Renal pelvis (tissue), 4 donors: Measurements from ENCODE around the gene LRRC8D. TPM values are rescaled to one million over a fixed set of nuclear protein-coding genes. Genes with fewer than 3 reads are reported as not detected.
"Not testable (repeated sequence)": the region's sequence is repeated elsewhere in the genome, so short reads cannot be mapped to it uniquely, and the experiment has no call there.

Experiments used
- DNase-seq: peaks from one replicate; pipeline ENCODE4 v3.0.0-alpha.2; 2013
- polyA plus RNA-seq, 3 donors: library from polyadenylated mRNA; unstranded; fragments of 120-200 nt; gene quantifications; one replicate each; pipeline ENCODE4 v1.2.1, GENCODE V29; 2013; ENCODE audit not compliant: insufficient read length in 3 of 3

The LRRC8D gene
- polyA plus RNA-seq, 3 donors: 33.8 to 41.8 (median 34.1) TPM

DNA sequence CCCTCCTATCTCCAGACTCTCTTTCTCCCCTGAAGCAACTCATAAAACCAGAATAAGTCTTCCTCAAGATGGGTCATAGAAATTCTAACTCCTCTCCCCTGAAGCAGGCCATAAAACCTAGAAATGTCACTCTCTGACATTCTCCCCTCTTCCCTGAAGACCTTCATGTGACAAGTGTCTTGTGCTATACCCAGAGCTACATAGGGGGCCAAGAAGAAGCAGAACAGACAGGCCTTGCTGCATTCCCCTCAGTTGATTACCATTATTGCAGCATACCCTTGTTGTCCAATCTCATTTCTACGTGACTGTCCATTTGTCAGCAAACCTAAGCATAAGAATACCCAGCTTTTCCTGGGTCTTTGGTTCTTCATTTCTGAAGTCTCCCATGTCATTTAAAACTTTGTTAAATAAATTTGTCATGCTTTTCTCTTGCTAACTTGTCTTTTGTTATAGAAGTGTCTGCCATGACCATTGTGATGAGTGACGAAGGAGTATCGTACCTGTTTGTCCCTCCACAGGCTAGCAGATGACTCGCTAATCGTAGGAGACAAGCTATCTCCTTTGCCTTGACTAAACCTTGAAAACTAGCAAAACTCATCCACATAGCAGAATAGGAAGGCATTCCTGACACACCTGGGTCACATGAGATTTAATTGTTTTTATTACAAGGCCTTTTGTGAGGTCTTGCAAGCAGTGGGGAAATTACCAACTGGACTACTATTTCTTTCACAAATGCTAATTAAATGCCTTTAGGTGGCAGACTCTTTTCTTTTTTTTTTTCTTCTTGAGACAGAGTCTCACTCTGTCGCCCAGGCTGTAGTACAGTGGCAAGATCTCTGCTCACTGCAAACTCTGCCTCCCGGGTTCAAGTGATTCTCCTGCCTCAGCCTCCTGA lies 134.7 kb downstream of the LRRC8D start:
- DNase-seq: no peak

DNA sequence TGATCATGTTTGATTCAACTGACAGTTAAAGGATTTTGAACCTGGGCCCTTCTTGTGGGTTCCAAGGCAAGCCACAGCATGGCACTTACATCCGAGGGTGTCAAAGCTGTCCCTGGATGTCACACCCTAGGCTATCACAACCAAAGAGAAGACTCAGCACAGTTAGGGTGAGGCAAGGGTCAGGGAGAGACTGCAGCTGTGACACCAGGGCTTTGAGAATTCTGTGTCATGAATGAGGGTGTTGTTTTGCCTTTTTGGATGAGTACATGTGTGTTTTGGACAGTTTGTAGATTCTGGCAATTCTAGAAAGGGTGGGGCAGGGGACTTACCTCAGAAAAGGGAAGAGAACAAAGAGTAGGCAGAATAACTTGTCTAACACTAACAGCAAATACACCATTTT lies 136.3 kb downstream of the LRRC8D start:
- no peak for DNase-seq

DNA sequence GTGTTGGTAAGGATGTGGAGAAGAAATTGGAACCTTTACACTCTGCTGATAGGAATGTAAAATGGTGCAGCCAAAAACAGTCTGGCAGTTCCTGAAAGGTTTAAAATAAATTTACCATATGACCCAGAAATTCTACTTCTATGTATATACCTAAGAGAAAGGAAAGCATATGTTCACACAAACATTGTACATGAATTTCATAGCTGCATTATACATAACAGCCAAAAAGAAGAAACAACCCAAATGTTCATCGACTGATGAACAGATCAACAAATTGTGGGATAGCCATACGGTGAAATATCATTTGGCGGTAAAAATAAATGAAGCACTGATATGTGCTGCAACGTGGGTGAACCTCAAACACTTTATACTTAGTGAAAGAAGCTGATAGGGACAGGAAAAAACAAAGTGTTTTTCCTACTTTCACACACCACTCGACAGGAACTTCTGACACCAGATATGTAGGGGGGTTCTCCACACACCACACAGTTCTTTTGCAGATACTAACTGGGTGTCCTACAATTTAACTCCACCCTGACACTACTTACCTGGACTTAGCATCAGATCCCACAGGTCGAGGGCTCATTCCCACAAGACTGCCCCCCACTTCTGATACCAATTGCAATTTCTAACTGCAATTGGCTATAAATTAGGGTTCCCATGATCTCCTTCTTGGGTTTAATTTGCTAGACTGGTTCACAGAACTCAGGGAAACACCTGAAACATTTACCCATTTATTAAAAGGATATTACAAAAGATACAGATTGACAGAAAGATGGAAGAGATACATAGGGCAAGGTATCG lies 138.2 kb downstream of the LRRC8D start:
- DNase-seq: no peak

DNA sequence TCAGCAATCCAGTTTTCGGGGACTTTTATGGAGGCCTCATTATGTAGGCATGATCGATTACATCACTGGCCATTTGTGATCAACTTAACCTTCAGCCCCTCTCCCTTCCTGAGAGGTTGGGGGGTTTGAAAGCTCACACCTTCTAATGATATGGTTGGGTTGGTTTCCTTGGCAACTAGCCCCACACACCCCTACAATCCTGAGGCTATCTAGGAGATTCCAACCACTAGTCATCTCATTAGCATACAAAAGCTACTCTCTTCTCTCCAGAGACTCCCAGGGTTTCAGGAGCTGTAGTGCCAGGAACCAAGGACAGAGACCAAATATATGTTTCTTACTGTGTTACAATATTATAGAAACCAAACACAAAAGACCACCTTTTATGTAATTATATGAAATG lies 138.9 kb downstream of the LRRC8D start:
- no peak for DNase-seq

DNA sequence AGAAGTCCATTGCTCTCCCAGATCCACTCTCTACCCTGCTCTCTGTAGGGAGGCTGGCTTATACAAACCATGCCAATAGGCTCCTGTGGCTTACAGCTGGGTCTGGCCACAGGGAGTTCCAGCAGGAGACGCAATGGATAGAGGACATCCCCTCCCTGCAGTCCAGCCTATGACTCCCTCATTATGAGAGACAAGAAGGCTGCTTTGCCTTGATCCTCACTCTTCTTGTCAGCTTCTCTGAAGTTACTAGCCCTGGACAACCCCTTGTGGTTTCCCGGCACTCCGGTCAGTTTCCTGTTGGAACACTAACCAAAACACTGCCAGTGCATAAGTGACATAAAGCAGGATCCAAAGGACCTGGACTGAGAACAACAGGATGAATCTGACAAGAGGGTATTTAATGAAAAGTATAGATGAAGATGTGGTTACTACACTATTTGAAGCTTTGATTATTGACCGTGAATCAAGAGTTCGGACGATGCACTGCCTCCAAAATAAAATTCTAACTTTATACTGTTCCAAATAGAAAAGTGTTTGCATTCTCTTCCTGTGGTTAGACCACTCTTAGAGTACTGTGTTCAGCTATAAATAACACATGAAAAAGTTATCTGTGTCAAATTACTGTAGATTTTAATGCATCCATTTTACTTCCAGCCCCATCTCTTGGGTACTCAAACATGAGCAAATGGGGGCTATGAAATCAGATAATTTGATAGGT lies 141.4 kb downstream of the LRRC8D start:
- no peak for DNase-seq

DNA sequence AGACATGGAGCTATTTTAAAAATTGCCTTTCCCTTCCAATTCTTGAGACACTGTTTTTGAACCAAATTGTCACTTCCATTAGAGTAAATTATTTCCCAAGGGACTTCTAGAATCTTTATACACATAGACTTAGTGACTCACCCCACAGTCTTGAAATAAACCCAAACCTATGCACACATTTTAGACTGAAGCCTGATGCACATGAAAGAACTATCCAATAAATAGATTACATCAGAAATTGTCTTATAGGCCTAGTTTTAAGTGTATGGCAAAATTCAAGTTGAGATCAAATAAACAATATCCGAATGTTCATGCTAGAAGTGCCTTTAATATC lies 141.9 kb downstream of the LRRC8D start:
- DNase-seq: no peak

DNA sequence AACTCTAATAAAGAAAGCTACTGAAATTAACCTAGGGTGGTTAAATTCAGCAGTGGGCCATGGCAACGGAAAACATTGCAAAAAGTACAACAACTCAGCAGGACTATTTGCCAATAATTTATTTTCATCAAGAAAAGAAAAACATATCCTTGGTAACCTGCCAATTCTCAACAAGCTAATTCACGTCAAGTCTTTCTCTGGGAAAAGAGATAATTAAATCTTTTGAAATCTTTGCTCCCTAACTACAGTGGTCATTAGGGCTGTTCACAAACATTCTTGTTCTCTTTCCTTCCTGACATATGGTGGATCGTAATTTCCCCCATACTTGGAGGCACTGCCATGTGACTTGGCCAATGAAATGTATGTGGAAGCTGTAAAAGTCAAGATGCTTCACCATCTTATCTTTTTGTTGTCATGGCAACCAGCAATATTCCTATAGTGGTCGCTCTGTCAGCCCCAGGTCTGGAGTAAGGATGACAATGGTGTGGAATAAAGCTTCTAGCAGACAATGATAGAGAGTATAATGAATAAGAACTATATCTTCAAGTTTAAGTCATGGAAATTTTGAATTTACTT lies 144.4 kb downstream of the LRRC8D start:
- DNase-seq: no peak

DNA sequence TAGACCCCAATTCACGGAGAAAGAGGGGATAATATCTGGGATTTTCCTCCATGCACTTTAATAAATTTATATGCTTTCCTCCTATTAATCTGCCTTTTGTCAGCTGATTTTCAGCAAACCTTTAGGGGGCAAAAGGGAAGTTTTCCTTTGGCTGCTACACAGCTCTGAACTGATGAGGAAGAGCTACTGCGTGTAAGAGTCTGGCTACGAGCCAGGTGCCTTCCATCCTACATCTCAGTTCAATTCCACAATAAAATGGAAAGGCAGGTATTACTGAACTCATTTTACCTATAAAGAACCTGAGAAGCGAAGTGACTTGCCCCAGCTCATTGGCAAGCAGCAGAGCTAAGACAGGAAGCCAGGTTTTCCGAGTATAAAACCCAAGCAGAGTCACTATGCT lies 145.8 kb downstream of the LRRC8D start:
- DNase-seq: no peak

DNA sequence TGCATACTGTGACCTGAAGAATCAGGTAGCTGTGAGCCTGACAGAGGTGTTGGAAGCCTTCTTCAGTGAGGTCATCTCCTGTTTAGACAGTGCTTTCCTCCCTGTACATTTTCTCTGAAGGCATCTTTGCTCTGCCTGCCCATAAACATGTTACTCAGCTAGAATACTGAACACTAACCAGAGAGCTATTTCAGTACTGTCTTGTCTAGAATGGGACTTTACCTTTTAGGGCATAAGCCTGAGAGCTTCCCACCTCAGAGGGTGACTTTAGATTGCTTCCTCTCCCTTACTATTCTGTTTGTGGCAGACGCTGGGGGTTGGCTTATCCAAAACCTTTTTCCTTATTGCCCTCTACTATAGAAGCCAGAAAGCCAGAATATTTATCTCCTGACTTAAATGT lies 150.8 kb downstream of the LRRC8D start:
- DNase-seq: no peak

DNA sequence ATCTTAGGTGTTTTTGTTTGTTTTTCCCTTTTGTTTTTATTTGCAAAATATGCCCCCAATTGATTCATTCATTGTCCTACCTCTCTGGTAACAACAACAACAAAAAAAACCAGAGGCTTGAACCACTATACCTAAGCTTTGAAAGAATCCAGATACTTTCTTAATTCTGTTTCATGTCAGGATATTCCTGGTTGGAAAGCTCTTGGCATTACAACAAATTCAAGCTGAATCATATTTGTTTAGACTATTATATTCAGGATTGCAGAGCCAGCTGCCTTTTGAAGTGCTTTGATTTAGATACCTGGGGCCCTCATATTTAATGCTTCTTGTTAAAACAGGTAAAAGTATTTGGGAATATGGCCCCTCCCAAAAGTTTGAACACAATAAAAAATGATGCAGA lies 151.2 kb downstream of the LRRC8D start:
- no peak for DNase-seq

DNA sequence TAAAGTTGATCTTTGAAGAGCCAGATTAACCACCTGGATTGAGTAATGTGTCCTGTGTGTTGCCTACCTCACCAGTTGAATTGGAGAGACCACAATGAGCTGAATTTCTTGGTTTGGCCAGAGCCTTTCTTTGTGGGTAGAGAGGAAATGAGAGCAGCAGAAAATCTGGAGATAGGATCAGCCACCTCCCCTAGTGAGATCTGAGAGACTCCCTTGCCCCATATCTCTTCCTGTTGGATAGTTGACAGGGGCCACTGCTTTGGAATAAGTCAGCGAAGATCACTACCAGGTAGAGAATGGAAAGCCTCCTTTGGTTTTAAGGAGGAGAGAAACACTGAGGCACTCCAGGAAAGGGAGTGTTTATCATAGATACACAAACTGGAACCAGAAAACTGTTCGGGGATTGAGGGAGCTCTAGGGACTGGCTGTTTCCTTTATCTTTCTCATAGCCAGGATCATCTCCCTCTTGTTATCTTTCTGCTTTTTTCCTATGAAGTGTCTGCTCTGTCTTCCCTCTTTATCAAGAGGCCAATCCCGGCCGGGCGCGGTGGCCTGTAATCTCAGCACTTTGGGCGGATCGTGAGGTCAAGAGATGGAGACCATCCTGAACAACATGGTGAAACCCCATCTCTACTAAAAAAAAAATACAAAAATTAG lies 152.8 kb downstream of the LRRC8D start:
- DNase-seq: no peak

DNA sequence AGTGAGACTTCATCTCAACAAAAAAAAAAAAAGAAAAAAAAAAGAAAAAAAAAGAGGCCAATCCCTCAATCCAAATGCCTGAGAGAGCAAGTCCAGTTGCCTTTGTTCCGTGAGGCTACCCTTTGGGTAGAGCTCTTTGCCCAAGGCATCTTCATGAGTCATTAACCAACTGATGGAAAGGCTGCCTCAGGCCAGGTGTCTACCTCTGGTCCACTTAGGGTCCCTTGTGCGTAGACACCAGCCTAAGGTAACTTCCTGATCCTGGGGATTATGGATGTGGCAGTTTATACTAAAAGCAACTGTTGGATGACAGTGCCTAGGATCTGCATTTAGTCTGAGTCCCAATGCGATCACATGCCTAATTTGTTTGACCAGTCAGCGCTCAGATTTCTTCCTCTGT lies 153.4 kb downstream of the LRRC8D start:
- DNase-seq: no peak

DNA sequence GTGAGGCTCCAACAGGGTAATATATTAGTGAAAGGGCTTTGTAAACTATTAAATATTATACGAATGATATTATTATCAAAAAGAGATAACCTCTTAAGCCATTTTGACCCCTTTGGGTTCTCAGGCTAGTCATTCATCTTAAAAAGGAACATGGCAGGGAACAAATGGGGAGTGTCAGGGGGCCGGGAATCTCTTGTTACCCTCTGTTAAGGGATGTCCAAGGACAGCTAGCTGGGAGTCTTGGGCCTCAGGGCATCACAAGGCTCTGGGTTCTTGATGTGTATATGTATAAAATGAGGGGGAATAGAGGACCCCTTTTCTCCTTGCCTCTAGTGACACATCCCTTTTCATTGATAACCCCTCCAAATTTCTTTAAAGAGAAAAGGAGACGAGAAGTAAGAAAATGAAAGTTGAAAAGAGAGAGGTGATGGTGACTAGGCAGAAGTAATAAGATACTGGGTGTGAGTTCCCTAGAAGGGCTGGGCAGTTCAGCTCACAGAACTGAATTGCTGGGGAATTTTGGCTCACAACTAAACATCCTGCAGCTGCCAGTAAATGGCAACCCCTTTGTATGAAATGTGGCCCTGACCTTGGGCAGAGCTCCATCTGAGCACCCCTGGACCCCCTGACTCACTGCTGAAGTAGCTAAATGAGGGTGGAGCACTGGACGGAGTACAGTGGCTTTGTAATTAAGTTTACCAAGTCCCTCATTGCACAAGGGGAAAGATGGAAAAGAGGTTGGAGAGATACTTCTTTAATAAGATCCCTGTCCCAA lies 154.1 kb downstream of the LRRC8D start:
- no peak for DNase-seq

DNA sequence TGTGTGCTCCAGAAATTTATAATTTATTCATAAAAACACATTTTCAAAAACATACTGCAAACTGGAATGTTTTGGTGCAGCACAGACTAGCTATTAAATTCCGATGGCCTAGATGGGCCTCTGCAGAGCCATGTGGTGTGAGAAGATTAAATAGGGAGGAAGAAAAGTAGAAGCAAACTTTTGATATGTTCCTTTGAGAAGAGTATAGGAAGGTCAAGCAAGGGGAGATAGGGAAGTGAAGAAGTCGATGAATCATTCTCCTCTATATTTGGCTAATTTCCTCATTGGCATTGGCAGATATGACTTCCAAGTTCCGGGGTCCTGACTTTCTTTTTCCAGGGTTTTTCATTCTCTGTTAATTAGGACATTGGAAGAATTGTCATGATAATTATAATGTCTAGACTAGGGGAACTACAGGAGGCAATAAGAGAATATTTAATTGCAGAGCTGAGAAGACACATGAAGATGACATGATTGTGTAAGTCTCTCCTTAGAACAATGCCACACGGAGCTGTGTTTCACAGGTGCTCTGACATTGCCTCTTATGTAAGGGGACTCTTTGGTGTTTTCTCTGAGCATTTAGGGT lies 154.8 kb downstream of the LRRC8D start:
- no peak for DNase-seq

DNA sequence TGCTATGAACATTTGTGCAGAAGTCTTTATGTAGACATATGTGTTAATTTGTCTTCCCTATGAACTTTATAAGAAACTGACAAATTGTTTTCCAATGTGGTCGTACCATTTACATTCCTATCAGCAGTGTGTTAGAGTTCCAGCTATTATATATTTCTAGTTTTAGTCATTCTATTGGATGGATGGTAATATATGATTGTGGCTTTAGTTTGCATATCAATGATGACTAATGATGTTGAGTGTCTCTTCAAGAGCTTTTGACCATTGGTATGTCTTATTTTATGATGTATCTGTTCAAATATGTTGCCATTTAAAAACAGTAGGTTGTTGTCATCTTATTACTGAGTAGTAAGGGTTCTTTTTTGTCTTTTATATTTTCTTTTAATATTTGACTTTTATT lies 157.9 kb downstream of the LRRC8D start:
- DNase-seq: no peak

DNA sequence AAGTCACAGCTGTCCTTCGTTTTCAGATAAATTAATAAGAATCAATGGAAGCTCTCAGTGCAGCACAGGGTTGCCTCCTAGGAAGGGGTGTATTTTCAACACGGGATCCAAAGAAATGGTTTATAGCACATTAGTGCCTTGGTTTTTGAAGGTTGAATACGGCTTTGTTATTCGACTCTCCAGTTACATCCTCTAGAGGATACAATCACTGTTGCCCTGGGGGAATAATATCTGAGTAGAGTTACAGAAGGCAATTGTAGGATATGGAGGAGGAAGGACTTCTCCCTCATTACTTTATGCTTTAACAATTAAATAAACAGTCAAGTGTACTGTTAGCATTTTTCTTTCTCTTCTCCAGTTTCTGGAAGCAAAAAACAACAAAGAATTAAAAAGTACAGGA lies 159.8 kb downstream of the LRRC8D start:
- no peak for DNase-seq

DNA sequence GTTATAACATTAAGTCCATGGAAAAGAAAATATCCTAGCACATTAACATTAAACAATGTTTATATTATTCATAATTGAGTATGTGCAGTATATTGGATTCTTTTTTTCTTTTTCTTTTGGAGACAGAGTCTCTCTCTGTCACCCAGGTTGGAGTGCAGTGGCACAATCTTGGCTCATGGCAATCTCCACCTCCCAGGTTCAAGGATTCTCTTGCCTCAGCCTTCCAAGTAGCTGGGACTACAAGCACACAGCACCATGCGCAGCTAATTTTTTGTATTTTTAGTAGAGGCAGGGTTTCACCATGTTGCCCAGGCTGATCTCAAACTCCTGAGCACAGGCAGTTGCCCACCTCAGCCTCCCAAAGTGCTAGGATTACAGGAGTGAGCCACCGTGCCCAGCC lies 162.0 kb downstream of the LRRC8D start:
- DNase-seq: not testable (repeated sequence)

DNA sequence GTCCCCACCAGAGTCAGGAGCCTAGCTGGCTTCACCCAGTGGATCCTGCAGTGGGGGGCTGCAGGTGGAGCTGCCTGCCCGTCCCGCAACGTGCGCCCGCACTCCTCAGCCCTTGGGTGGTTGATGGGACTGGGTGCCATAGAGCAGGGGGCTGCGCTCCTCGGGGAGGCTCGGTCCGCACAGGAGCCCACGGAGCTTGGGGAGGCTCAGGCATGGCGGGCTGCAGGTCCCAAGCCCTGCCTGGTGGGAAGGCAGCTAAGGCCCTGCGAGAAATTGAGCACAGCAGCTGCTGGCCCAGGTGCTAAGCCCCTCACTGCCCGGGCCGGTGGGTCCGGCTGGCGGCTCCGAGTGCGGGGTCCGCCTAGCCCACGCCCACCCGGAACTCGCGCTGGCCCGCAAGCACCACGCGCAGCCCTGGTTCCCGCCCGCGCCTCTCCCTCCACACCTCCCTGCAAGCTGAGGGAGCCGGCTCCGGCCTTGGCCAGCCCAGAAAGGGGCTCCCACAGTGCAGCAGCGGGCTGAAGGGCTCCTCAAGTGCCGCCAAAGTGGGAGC lies 163.8 kb downstream of the LRRC8D start:
- not testable (repeated sequence) for DNase-seq

DNA sequence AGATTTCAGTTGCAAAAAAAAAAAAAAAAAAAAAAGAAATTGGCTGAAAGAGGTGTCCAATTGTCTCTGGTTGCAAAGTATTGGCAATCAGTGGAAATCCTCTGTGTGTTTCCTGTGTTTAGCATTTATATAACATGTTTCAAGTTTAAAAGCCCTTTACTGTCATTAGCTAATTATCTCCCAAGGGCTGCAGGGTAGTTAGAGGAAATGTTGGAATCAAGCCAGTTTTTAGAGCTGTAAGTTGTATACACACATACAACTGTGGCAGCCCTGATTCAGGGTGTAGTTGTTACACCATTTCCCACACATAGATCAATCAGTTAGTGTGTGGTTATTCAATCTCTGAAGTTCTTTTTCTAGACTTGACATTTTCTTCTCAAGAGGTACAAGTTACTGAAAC lies 165.2 kb downstream of the LRRC8D start:
- DNase-seq: no peak
